ENCODE measurements around the gene PUM1.
"Not testable (repeated sequence)": the region's sequence is repeated elsewhere in the genome, so short reads cannot be mapped to it uniquely, and the experiment has no call there.

Gene PUM1

GRCh38 chr1:31099293-31100032 is 33.9 kb upstream of the PUM1 start:
- Histone ChIP-seq H3K4me3 (ENCODE audit: low read length in 2 of 2) (no peak overlapping the region), H3K9ac (ENCODE audit: low read depth in 1 of 2, low read length in 2 of 2) (no peak overlapping the region)

GRCh38 chr1:31095985-31096384 is 30.5 kb upstream of the PUM1 start:
- no peak overlapping the region for H3K4me3 ChIP-seq (ENCODE audit: low read length in 2 of 2)
- peaks cover under 1 to 3% of the 10 kb centered on the region in 2 donors for H3K4me1 ChIP-seq (ENCODE audit: control insufficient read depth in 2 of 2, insufficient read depth in 2 of 2, low read length in 2 of 2)
- no peaks in the 10 kb centered on the region for H3K27me3 ChIP-seq (ENCODE audit: control insufficient read depth in 2 of 2, insufficient read depth in 2 of 2, low read length in 2 of 2)
- H3K36me3 ChIP-seq (ENCODE audit: control insufficient read depth in 2 of 2, insufficient read depth in 2 of 2, low read length in 2 of 2): no peaks in the 10 kb centered on the region
- no peaks in the 10 kb centered on the region for H3K9me3 ChIP-seq (ENCODE audit: control insufficient read depth in 2 of 2, low read length in 2 of 2)
- no peak overlapping the region for H3K27ac ChIP-seq (ENCODE audit: low read depth in 2 of 2, low read length in 2 of 2)
- H3K9ac ChIP-seq (ENCODE audit: low read depth in 1 of 2, low read length in 2 of 2): no peak overlapping the region

More at GRCh38 chr1:31099293-31100032, 33.9 kb upstream of the PUM1 start:
- H3K36me3 ChIP-seq (ENCODE audit: control insufficient read depth in 2 of 2, insufficient read depth in 2 of 2, low read length in 2 of 2): no peaks in the 10 kb centered on the region
- H3K4me1 ChIP-seq (ENCODE audit: control insufficient read depth in 2 of 2, insufficient read depth in 2 of 2, low read length in 2 of 2): peaks cover 12% of the 10 kb centered on the region in 2 donors
- no peaks in the 10 kb centered on the region for H3K9me3 ChIP-seq (ENCODE audit: control insufficient read depth in 2 of 2, low read length in 2 of 2)
- H3K27me3 ChIP-seq (ENCODE audit: control insufficient read depth in 2 of 2, insufficient read depth in 2 of 2, low read length in 2 of 2): no peaks in the 10 kb centered on the region
- no peak overlapping the region for H3K27ac ChIP-seq (ENCODE audit: low read depth in 2 of 2, low read length in 2 of 2)

- no peaks in the 10 kb centered on the region for H3K36me3 ChIP-seq (ENCODE audit: control insufficient read depth in 2 of 2, insufficient read depth in 2 of 2, low read length in 2 of 2)
- no peaks in the 10 kb centered on the region for H3K9me3 ChIP-seq (ENCODE audit: control insufficient read depth in 2 of 2, low read length in 2 of 2)
- no peak overlapping the region for H3K27ac ChIP-seq (ENCODE audit: low read depth in 2 of 2, low read length in 2 of 2)
- H3K27me3 ChIP-seq (ENCODE audit: control insufficient read depth in 2 of 2, insufficient read depth in 2 of 2, low read length in 2 of 2): no peaks in the 10 kb centered on the region
- no peak overlapping the region for H3K4me3 ChIP-seq (ENCODE audit: low read length in 2 of 2)
- no peak overlapping the region for H3K9ac ChIP-seq (ENCODE audit: low read depth in 1 of 2, low read length in 2 of 2)
- H3K4me1 ChIP-seq (ENCODE audit: control insufficient read depth in 2 of 2, insufficient read depth in 2 of 2, low read length in 2 of 2): peaks cover 0 to 3% of the 10 kb centered on the region in 2 donors
Measured at GRCh38 chr1:31095298-31095981, 29.9 kb upstream of the PUM1 start.

- H3K4me3 ChIP-seq (ENCODE audit: low read length in 2 of 2); H3K9ac ChIP-seq (ENCODE audit: low read depth in 1 of 2, low read length in 2 of 2); H3K27me3 ChIP-seq (ENCODE audit: control insufficient read depth in 2 of 2, insufficient read depth in 2 of 2, low read length in 2 of 2); H3K36me3 ChIP-seq (ENCODE audit: control insufficient read depth in 2 of 2, insufficient read depth in 2 of 2, low read length in 2 of 2); H3K27ac ChIP-seq (ENCODE audit: low read depth in 2 of 2, low read length in 2 of 2); H3K4me1 ChIP-seq (ENCODE audit: control insufficient read depth in 2 of 2, insufficient read depth in 2 of 2, low read length in 2 of 2); H3K9me3 ChIP-seq (ENCODE audit: control insufficient read depth in 2 of 2, low read length in 2 of 2): not testable (repeated sequence)
Measured at GRCh38 chr1:31088081-31088480, 22.6 kb upstream of the PUM1 start.

DNA sequence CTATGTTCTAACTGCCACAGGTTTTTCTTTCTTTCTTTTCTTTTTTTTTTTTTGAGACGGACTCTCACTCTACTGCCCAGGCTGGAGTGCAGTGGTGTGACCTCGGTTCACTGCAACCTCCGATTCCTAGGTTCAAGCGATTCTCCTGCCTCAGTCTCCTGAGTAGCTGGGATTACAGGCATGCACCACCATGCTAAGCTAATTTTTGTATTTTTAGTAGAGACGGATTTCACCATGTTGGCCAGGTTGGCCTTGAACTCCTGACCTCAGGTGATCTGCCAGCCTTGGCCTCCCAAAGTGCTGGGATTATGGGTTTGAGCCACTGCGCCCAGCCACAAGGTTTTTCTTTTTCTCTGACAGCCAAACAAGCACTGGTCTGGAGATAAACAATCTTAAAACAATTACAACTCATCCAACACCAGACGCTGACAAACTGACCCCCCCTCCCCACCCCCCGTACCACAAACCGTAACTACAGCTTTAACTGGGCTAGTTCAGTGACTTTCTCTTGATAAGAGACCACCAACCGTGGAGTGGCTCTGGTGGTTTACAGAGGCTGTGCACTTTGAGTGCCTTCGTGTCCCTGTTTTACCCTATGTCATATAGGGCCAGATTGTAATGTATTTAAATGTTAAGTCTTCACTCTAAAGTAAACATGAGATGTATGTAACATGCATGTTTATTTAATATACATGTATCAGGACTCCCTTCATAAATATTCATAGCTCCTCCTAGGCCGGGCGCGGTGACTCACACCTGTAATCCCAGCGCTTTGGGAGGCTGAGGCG is 19.5 kb upstream of the PUM1 start:
- H3K4me3 ChIP-seq (ENCODE audit: low read length in 2 of 2): no peak overlapping the region
- no peak overlapping the region for H3K9ac ChIP-seq (ENCODE audit: low read depth in 1 of 2, low read length in 2 of 2)
- no peaks in the 10 kb centered on the region for H3K27me3 ChIP-seq (ENCODE audit: control insufficient read depth in 2 of 2, insufficient read depth in 2 of 2, low read length in 2 of 2)
- no peaks in the 10 kb centered on the region for H3K36me3 ChIP-seq (ENCODE audit: control insufficient read depth in 2 of 2, insufficient read depth in 2 of 2, low read length in 2 of 2)
- H3K9me3 ChIP-seq (ENCODE audit: control insufficient read depth in 2 of 2, low read length in 2 of 2): no peaks in the 10 kb centered on the region
- H3K4me1 ChIP-seq (ENCODE audit: control insufficient read depth in 2 of 2, insufficient read depth in 2 of 2, low read length in 2 of 2): no peaks in the 10 kb centered on the region
- H3K27ac ChIP-seq (ENCODE audit: low read depth in 2 of 2, low read length in 2 of 2): no peak overlapping the region

DNA sequence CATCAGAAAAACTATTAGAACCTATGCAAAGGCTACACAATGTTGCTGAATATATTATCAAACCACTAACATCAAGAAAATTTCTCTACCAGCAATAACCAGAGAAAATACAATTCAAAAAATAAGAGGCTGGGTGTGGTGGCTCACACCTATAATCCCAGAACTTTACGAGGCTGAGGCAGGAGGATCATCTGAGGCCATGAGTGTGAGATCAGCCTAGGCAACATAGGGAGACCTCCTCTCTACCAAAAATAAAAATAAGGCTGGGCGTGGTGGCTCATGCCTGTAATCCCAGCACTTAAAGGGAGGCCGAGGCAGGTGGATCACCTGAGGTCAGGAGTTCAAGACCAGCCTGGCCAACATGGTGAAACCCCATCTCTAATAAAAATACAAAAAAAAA is 16.9 kb upstream of the PUM1 start:
- Histone ChIP-seq H3K4me3 (ENCODE audit: low read length in 2 of 2) (no peak overlapping the region), H3K27ac (ENCODE audit: low read depth in 2 of 2, low read length in 2 of 2) (no peak overlapping the region), H3K9me3 (ENCODE audit: control insufficient read depth in 2 of 2, low read length in 2 of 2) (no peaks in the 10 kb centered on the region), H3K9ac (ENCODE audit: low read depth in 1 of 2, low read length in 2 of 2) (no peak overlapping the region), H3K27me3 (ENCODE audit: control insufficient read depth in 2 of 2, insufficient read depth in 2 of 2, low read length in 2 of 2) (no peaks in the 10 kb centered on the region), H3K4me1 (ENCODE audit: control insufficient read depth in 2 of 2, insufficient read depth in 2 of 2, low read length in 2 of 2) (no peaks in the 10 kb centered on the region), H3K36me3 (ENCODE audit: control insufficient read depth in 2 of 2, insufficient read depth in 2 of 2, low read length in 2 of 2) (no peaks in the 10 kb centered on the region)

DNA sequence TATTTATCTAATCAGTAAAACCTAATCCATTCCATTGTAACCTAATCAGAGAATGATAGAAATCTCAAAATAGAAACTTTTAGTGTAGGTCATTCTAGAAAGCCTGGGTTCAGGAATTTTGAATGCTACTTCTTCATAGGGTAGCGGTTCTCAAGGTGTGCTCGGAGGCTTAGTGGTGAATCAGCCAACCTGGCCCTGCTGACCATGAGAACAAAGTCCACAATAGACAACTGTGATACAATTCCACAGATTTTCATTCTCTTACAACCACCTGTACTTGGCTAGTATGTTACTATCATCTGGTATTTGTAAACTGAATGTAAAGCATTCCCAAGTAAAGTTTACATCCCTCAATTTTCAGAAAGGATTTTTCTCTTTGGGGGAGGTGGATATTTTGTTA is 7.5 kb upstream of the PUM1 start:
- H3K9ac ChIP-seq (ENCODE audit: low read depth in 1 of 2, low read length in 2 of 2): no peak overlapping the region
- H3K9me3 ChIP-seq (ENCODE audit: control insufficient read depth in 2 of 2, low read length in 2 of 2): no peaks in the 10 kb centered on the region
- H3K27me3 ChIP-seq (ENCODE audit: control insufficient read depth in 2 of 2, insufficient read depth in 2 of 2, low read length in 2 of 2): no peaks in the 10 kb centered on the region
- no peaks in the 10 kb centered on the region for H3K4me1 ChIP-seq (ENCODE audit: control insufficient read depth in 2 of 2, insufficient read depth in 2 of 2, low read length in 2 of 2)
- H3K4me3 ChIP-seq (ENCODE audit: low read length in 2 of 2): no peak overlapping the region
- H3K27ac ChIP-seq (ENCODE audit: low read depth in 2 of 2, low read length in 2 of 2): no peak overlapping the region
- H3K36me3 ChIP-seq (ENCODE audit: control insufficient read depth in 2 of 2, insufficient read depth in 2 of 2, low read length in 2 of 2): no peaks in the 10 kb centered on the region

- Histone ChIP-seq H3K27me3 (ENCODE audit: control insufficient read depth in 2 of 2, insufficient read depth in 2 of 2, low read length in 2 of 2) (no peaks in the 10 kb centered on the region), H3K4me1 (ENCODE audit: control insufficient read depth in 2 of 2, insufficient read depth in 2 of 2, low read length in 2 of 2) (no peaks in the 10 kb centered on the region), H3K36me3 (ENCODE audit: control insufficient read depth in 2 of 2, insufficient read depth in 2 of 2, low read length in 2 of 2) (no peaks in the 10 kb centered on the region), H3K9me3 (ENCODE audit: control insufficient read depth in 2 of 2, low read length in 2 of 2) (no peaks in the 10 kb centered on the region), H3K4me3 (ENCODE audit: low read length in 2 of 2) (no peak overlapping the region), H3K9ac (ENCODE audit: low read depth in 1 of 2, low read length in 2 of 2) (no peak overlapping the region), H3K27ac (ENCODE audit: low read depth in 2 of 2, low read length in 2 of 2) (no peak overlapping the region)
Measured at GRCh38 chr1:31072304-31072746, 6.8 kb upstream of the PUM1 start.

DNA sequence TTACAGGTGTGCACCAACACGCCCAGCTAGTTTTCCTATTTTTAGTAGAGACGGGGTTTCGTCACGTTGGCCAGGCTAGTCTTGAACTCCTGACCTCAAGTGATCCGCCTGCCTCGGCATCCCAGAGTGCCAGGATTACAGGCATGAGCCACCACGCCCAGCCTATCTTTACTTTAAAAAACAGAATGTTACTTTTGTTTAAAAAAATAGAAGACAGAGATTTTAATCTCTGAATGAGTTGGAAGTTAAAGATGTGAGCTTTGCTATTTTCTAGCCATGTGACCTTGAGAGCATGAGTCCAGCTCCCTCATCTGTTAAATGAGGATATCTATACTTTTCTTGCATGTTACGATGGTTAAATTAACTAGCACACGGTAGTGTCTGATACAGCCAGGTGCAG is 3.9 kb upstream of the PUM1 start:
- Histone ChIP-seq H3K4me3 (ENCODE audit: low read length in 2 of 2) (no peak overlapping the region), H3K9ac (ENCODE audit: low read depth in 1 of 2, low read length in 2 of 2) (no peak overlapping the region), H3K4me1 (ENCODE audit: control insufficient read depth in 2 of 2, insufficient read depth in 2 of 2, low read length in 2 of 2) (peaks cover 0 to 7% of the 10 kb centered on the region in 2 donors), H3K27me3 (ENCODE audit: control insufficient read depth in 2 of 2, insufficient read depth in 2 of 2, low read length in 2 of 2) (no peaks in the 10 kb centered on the region), H3K36me3 (ENCODE audit: control insufficient read depth in 2 of 2, insufficient read depth in 2 of 2, low read length in 2 of 2) (no peaks in the 10 kb centered on the region), H3K27ac (ENCODE audit: low read depth in 2 of 2, low read length in 2 of 2) (no peak overlapping the region), H3K9me3 (ENCODE audit: control insufficient read depth in 2 of 2, low read length in 2 of 2) (no peaks in the 10 kb centered on the region)

DNA sequence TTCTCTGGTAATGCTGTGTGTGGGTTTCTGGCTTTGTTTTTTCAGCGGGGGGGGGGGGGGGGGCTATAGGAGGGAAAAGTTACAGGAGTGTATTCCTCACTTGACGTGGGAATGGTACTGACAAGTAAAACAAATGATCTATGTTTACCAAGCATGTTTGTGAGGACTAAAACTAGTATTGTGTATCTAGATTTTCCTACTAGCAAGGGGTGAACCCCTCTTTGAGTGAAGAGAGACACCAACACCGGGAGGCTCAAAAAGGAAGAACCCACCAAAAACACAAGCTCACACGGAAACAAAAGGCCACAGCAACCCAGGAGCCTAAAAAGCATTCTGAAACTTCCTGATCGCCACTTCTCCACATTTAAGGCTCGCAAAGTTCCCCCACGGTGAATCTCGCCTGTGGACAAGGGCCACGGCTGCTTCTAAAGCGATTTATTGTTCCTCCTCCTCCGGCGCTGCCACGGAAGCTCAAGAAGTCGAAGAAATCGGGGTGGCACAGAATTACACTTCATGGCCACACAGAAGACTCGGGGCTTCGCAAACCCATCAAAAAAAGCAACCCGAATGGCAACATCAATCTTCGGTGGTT is 703 bp downstream of the PUM1 start:
- H3K36me3 ChIP-seq (ENCODE audit: control insufficient read depth in 2 of 2, insufficient read depth in 2 of 2, low read length in 2 of 2): no peaks in the 10 kb centered on the region
- H3K27ac ChIP-seq (ENCODE audit: low read depth in 2 of 2, low read length in 2 of 2): peak overlapping the region; percentile 94 to 97
- no peaks in the 10 kb centered on the region for H3K9me3 ChIP-seq (ENCODE audit: control insufficient read depth in 2 of 2, low read length in 2 of 2)
- peak overlapping the region; percentile 80 to 96 for H3K4me3 ChIP-seq (ENCODE audit: low read length in 2 of 2)
- peaks cover 11 to 20% of the 10 kb centered on the region in 2 donors for H3K4me1 ChIP-seq (ENCODE audit: control insufficient read depth in 2 of 2, insufficient read depth in 2 of 2, low read length in 2 of 2)
- H3K9ac ChIP-seq (ENCODE audit: low read depth in 1 of 2, low read length in 2 of 2): peak overlapping the region; percentile 89 to 98
- no peaks in the 10 kb centered on the region for H3K27me3 ChIP-seq (ENCODE audit: control insufficient read depth in 2 of 2, insufficient read depth in 2 of 2, low read length in 2 of 2)

Measured in mucosa of rectum (tissue), 2 donors.